HepG2 (cell line): ENCODE results near the gene NCOA3. TPM values are rescaled to one million over a fixed set of nuclear protein-coding genes. Genes with fewer than 3 reads are reported as not detected.
A peak's percentile ranks its signal among the peaks of the same experiment; 100 is the strongest.

Source experiments
- ATAC-seq: fragments of 200-7000 bp; cut with Tn5 transposase; 3 replicates; pipeline ENCODE4 v1.9.1; 2020; ENCODE audit warnings: mild to moderate bottlenecking, moderate library complexity
- BruUV-seq: library from RNA; stranded (reverse); fragments of 400-500 nt; replicated peaks from 2 replicates; lab custom pipeline; 2021; lab: Mats Ljungman, UMichigan
- CTCF ChIA-PET: fragments of 300-600 bp; formaldehyde crosslinking; extraction: SDS; loops from one replicate; lab custom pipeline; 2021; ENCODE audit warnings: low total read pairs, inconsistent platforms, low intra/inter-chr PET ratio; lab: Yijun Ruan, JAX
- POLR2A ChIA-PET: fragments of 350-600 bp; sonication (Branson Sonifier 250); formaldehyde crosslinking; loops from one replicate; lab custom pipeline; 2020; ENCODE audit warnings: antibody characterized with exemption, inconsistent platforms; lab: Yijun Ruan, JAX
- DNase-seq: peaks from one replicate; pipeline ENCODE4 v3.0.0-alpha.2; 2015; ENCODE audit warnings: low spot score
- FAIRE-seq: peaks from 3 replicates; lab custom pipeline; 2011; peaks lifted over from hg19 to GRCh38; lab: Jason Lieb, UNC
- H2AFZ ChIP-seq: one replicate; pipeline ENCODE4 v1.6.1; 2011; ENCODE audit warnings: low read length, inconsistent platforms
- H3K27ac ChIP-seq: fragments of 300-600 bp; 3 replicates; pipeline ENCODE4 v1.8.0; 2011; ENCODE audit warnings: mixed run types, mild to moderate bottlenecking, mixed read lengths, low read length, inconsistent platforms; ENCODE audit not compliant: insufficient read depth; ENCODE audit errors: extremely low read length
- H3K27me3 ChIP-seq, 2 experiments: fragments of 200-600 bp in 1 of 2; 2 replicates in 1 of 2; 3 replicates in 1 of 2; pipeline versions ENCODE4 v1.6.0 to v1.8.0; 2011; ENCODE audit warnings: low read length in 2 of 2, mild to moderate bottlenecking in 2 of 2, moderate library complexity in 2 of 2, inconsistent platforms in 1 of 2; ENCODE audit not compliant: insufficient read depth in 2 of 2, control insufficient read depth in 1 of 2
- H3K36me3 ChIP-seq, 2 experiments: fragments of 200-600 bp in 1 of 2; replicated peaks in 1 of 2; 2 replicates in 1 of 2; 3 replicates in 1 of 2; pipeline versions ENCODE4 v1.5.1 to v1.8.0; 2011; ENCODE audit warnings: low read length in 2 of 2, inconsistent platforms in 1 of 2; ENCODE audit not compliant: insufficient read depth in 2 of 2, control insufficient read depth in 1 of 2
- H3K4me1 ChIP-seq: 2 replicates; pipeline ENCODE4 v1.5.1; 2012; ENCODE audit warnings: low read length, inconsistent platforms; ENCODE audit not compliant: insufficient read depth
- H3K4me2 ChIP-seq: 2 replicates; pipeline ENCODE4 v1.6.0; 2011; ENCODE audit warnings: low read depth, low read length, inconsistent platforms
- H3K4me3 ChIP-seq, 3 experiments: fragments of 200-600 bp in 1 of 3; sonication (generic), shearing (Covaris generic) in 1 of 3; replicated peaks in 1 of 3; 2 replicates each; pipeline ENCODE4 v1.5.1; 2011 to 2016; ENCODE audit warnings: low read length in 3 of 3, inconsistent platforms in 2 of 3, low read depth in 2 of 3, mild to moderate bottlenecking in 2 of 3, control low read depth in 1 of 3, mixed read lengths in 1 of 3; ENCODE audit not compliant: insufficient read depth in 1 of 3
- H3K79me2 ChIP-seq: one replicate; pipeline ENCODE4 v1.6.1; 2011; ENCODE audit warnings: low read length, inconsistent platforms; ENCODE audit not compliant: insufficient read depth
- H3K9ac ChIP-seq: 2 replicates; pipeline ENCODE4 v1.6.0; 2011; ENCODE audit warnings: mild to moderate bottlenecking, low read depth, low read length, inconsistent platforms; ENCODE audit not compliant: insufficient read depth
- H3K9me3 ChIP-seq: 2 replicates; pipeline ENCODE4 v1.5.1; 2012; ENCODE audit warnings: mild to moderate bottlenecking, low read length
- H4K20me1 ChIP-seq: 2 replicates; pipeline ENCODE4 v1.6.0; 2011; ENCODE audit warnings: inconsistent platforms, mild to moderate bottlenecking, low read length, moderate library complexity; ENCODE audit not compliant: insufficient read depth
- BRCA1 ChIP-seq: sonication (generic); formaldehyde crosslinking; IDR thresholded peaks from 2 replicates; pipeline ENCODE4 v1.4.0; 2020; ENCODE audit warnings: missing genetic modification reagents
- FOXO1 ChIP-seq: sonication (generic); formaldehyde crosslinking; IDR thresholded peaks from 2 replicates; pipeline ENCODE4 v1.4.0; 2020; ENCODE audit warnings: missing genetic modification reagents
- JDP2 ChIP-seq: sonication (generic); formaldehyde crosslinking; IDR thresholded peaks from 2 replicates; pipeline ENCODE4 v1.8.1; 2022; ENCODE audit warnings: missing genetic modification reagents, borderline replicate concordance
- RBM22 ChIP-seq: fragments of 200-400 bp; formaldehyde crosslinking; optimal IDR thresholded peaks from 2 replicates; pipeline ENCODE3; 2017; ENCODE audit warnings: mild to moderate bottlenecking, low read length, moderate library complexity
- ZNF232 ChIP-seq: sonication (generic); formaldehyde crosslinking; IDR thresholded peaks from 2 replicates; pipeline ENCODE4 v1.4.0; 2020; ENCODE audit warnings: missing genetic modification reagents, borderline replicate concordance
- ZNF317 ChIP-seq: sonication (generic); formaldehyde crosslinking; IDR thresholded peaks from 2 replicates; pipeline ENCODE4 v1.5.0; 2020; ENCODE audit warnings: mild to moderate bottlenecking, missing genetic modification reagents
- ZNF354B ChIP-seq: sonication (generic); formaldehyde crosslinking; IDR thresholded peaks from 2 replicates; pipeline ENCODE4 v1.8.0; 2022; ENCODE audit warnings: mild to moderate bottlenecking, missing genetic modification reagents
- ZNF441 ChIP-seq: sonication (generic); formaldehyde crosslinking; IDR thresholded peaks from 2 replicates; pipeline ENCODE4 v1.7.0; 2021; ENCODE audit warnings: missing genetic modification reagents, borderline replicate concordance
- ZSCAN25 ChIP-seq: sonication (generic); formaldehyde crosslinking; IDR thresholded peaks from 2 replicates; pipeline ENCODE4 v1.8.0; 2022; ENCODE audit warnings: mild to moderate bottlenecking, missing genetic modification reagents
- WGBS: methylation state at CpG from one replicate; pipeline ENCODE4 v1.1.6; 2017; ENCODE audit warnings: low lambda C conversion rate; 5-methylcytosine and 5-hydroxymethylcytosine counted together
- in situ Hi-C: cut with HindIII; loops from 2 replicates; pipeline ENCODE4 v1.10.0; 2017; ENCODE audit warnings: low pct_unique_long_range_greater_than_20kb; ENCODE audit not compliant: extremely low pct_ligation_motif_present
- intact Hi-C: fragments of 100-400 bp; cut with micrococcal nuclease; formaldehyde crosslinking; loops from one replicate; pipeline ENCODE4 v1.10.0; 2022; ENCODE audit not compliant: unreplicated experiment
- polyA plus RNA-seq, 8 experiments: library from polyadenylated mRNA; depleted of rRNA in 3 of 8; stranded (reverse) in 7 of 8; unstranded in 1 of 8; fragments of >200 nt; fragmentation: Illumina TruSeq in 4 of 8; extraction: Trizol in 4 of 8; gene quantifications; 2 replicates each; pipeline versions ENCODE4 v1.2.1 to v1.2.3, GENCODE V29; 2011 to 2016; ENCODE audit warnings: low read depth in 4 of 8, missing spikeins in 1 of 8, mixed read lengths in 1 of 8; ENCODE audit not compliant: insufficient read depth in 1 of 8
- total RNA-seq, 5 experiments: library from RNA; depleted of rRNA; stranded (reverse); fragments of >200 nt; fragmentation: Illumina TruSeq; extraction: Trizol; gene quantifications; 2 replicates each; pipeline ENCODE4 v1.2.3, GENCODE V29; 2016; ENCODE audit warnings: low read depth in 1 of 5

The NCOA3 gene
- total and polyA plus RNA-seq, 2 of the 13 experiments (the other 11 are each of a cell fraction or from before 2014, with no cell fraction given): 35.0 to 56.8 TPM

- no peak for FAIRE-seq
- H3K27ac ChIP-seq: no peak overlapping the region
- no peak overlapping the region for H3K9ac ChIP-seq
- TF ChIP-seq JDP2 (CRISPR knock-in tag) (no peak), ZNF317 (CRISPR knock-in tag) (peak; percentile 78), ZNF354B (CRISPR knock-in tag) (no peak), BRCA1 (no peak), ZNF441 (CRISPR knock-in tag) (no peak), FOXO1 (CRISPR knock-in tag) (no peak), ZSCAN25 (CRISPR knock-in tag) (no peak)
- in situ Hi-C loops: no loop called here
- peaks cover 35% of the 10 kb centered on the region for H3K4me1 ChIP-seq
- BruUV-seq: no TSS peak
- H2AFZ ChIP-seq: no peak overlapping the region
- ChIA-PET CTCF (no interaction called here), POLR2A (no interaction called here)
- H4K20me1 ChIP-seq: peaks cover 11% of the 10 kb centered on the region
- peaks cover 3 to 12% of the 10 kb centered on the region in 2 experiments; a peak in 3 of 5 replicates for H3K36me3 ChIP-seq
- peaks cover 10% of the 10 kb centered on the region; the same call in 1 of the 2 replicates for H3K9me3 ChIP-seq
- no peak overlapping the region for H3K4me3 ChIP-seq
- intact Hi-C loops: no loop called here
- no peak for ATAC-seq
- no peak for DNase-seq
- peaks cover 82% of the 10 kb centered on the region for H3K79me2 ChIP-seq
- no peaks in the 10 kb centered on the region for H3K27me3 ChIP-seq
- WGBS: over 99% methylated on average over 2 of the region's 2 CpGs
- no peak overlapping the region for H3K4me2 ChIP-seq
Measured at GRCh38 chr20:47529840-47530239, 28.2 kb downstream of the NCOA3 start.

DNA sequence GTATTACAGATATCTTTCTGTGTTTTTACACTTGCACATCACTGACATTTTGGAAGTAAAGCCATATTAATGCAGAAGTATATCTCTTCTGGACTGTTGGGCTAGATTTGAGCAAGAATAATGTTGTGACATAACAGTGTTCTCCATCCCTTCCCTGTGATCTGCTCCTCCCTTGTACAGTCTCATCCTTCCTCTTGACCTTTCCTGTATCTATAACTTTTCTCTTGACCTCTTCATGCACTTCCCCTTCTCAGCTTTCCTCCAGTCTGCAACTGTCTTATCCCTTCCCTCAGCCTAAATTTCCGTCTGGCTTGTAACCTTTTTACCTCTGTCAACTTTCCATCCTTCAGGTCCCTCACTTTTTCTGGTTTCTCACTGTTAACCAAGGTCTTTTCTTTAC is 29.8 kb downstream of the NCOA3 start:
- peaks cover 35% of the 10 kb centered on the region for H3K4me1 ChIP-seq
- peaks cover 9% of the 10 kb centered on the region; the same call in 1 of the 2 replicates for H3K9me3 ChIP-seq
- H3K4me2 ChIP-seq: no peak overlapping the region
- no peak overlapping the region for H3K27ac ChIP-seq
- no peak overlapping the region for H3K4me3 ChIP-seq
- H3K36me3 ChIP-seq: peaks cover 8 to 18% of the 10 kb centered on the region in 2 experiments; a peak in 4 of 5 replicates
- DNase-seq: no peak
- intact Hi-C loops (no loop called here), in situ Hi-C loops (no loop called here)
- no TSS peak for BruUV-seq
- no peak overlapping the region for H2AFZ ChIP-seq
- H4K20me1 ChIP-seq: peaks cover 11% of the 10 kb centered on the region
- peaks cover 96% of the 10 kb centered on the region for H3K79me2 ChIP-seq
- TF ChIP-seq ZNF232 (CRISPR knock-in tag): no peak
- peak; percentile 77 for TF ChIP-seq RBM22
- FAIRE-seq: no peak
- CTCF ChIA-PET: no interaction called here
- no peaks in the 10 kb centered on the region for H3K27me3 ChIP-seq
- 93% methylated on average over 1 of the region's 1 CpG for WGBS
- POLR2A ChIA-PET: no interaction called here
- H3K9ac ChIP-seq: no peak overlapping the region
- ATAC-seq: no peak
